Psoas muscle (tissue), 8 donors: ENCODE measurements around the gene C6orf52. TPM values are rescaled to one million over a fixed set of nuclear protein-coding genes. Genes with fewer than 3 reads are reported as not detected.

Experiments
- ATAC-seq, 4 donors: fragments of 200-7000 bp; cut with Tn5 transposase; one replicate each; pipeline ENCODE4 v1.9.1; 2020; ENCODE audit warnings: moderate library complexity in 3 of 4, mild to moderate bottlenecking in 2 of 4
- DNase-seq, 2 donors: peaks; one replicate each; pipeline ENCODE4 v3.0.0-alpha.2; 2020
- H3K27ac ChIP-seq: fragments of 200-600 bp; one replicate; pipeline ENCODE4 v1.8.0; 2022
- H3K27me3 ChIP-seq, 3 donors: fragments of 200-600 bp in 1 of 3; one replicate each; pipeline versions ENCODE4 v1.6.1 to v1.8.0; 2013 to 2022; ENCODE audit warnings: low read length in 2 of 3, mild to moderate bottlenecking in 2 of 3, moderate library complexity in 1 of 3; ENCODE audit not compliant: insufficient read depth in 3 of 3
- H3K36me3 ChIP-seq, 2 donors: fragments of 200-600 bp in 1 of 2; one replicate each; pipeline versions ENCODE4 v1.6.1 to v1.8.0; 2013 to 2022; ENCODE audit warnings: low read depth in 1 of 2, mild to moderate bottlenecking in 1 of 2, moderate library complexity in 1 of 2; ENCODE audit not compliant: insufficient read depth in 1 of 2
- H3K4me1 ChIP-seq: fragments of 200-600 bp; one replicate; pipeline ENCODE4 v1.8.0; 2022
- H3K4me3 ChIP-seq: fragments of 200-600 bp; one replicate; pipeline ENCODE4 v1.8.0; 2022; ENCODE audit warnings: mild to moderate bottlenecking
- H3K9me3 ChIP-seq: fragments of 200-600 bp; one replicate; pipeline ENCODE4 v1.8.0; 2022
- WGBS, 3 donors: extraction: QIAGEN DNeasy Blood & Tissue Kit; methylation state at CpG; one replicate each; pipeline versions ENCODE4 v1.1.6 to v1.1.7; 2013; 5-methylcytosine and 5-hydroxymethylcytosine counted together
- intact Hi-C, 2 donors: fragments of 100-400 bp; cut with DNase I; formaldehyde crosslinking; loops; one replicate each; pipeline versions ENCODE4 v1.11.0 to v1.14.2; 2022
- polyA plus RNA-seq, 3 donors: library from polyadenylated mRNA; stranded (reverse); fragments of 200-250 nt; gene quantifications; one replicate each; pipeline ENCODE4 v1.2.3, GENCODE V29; 2013
- total RNA-seq, 4 donors: library from RNA; stranded (reverse); fragmentation: NEBNext Ultra II Directional in 2 of 4; extraction: Animal tissue kit (Norgen Biotek cat#: 25700) in 2 of 4; gene quantifications; one replicate each; pipeline versions ENCODE4 v1.2.1 to v1.2.4, GENCODE V29; 2021 to 2023
- TF ChIP-seq, protein P1 (sequence below): fragments of 200-600 bp; IDR thresholded peaks from one replicate; pipeline ENCODE4 v1.8.0; 2022; ENCODE audit warnings: antibody characterized with exemption
- donor health status: healthy with polysubstance abuse.
- donor health status: DM: no; HTN: no; CAD: no; lungs with moderate emphysema.
- donor health status: Bipolar disorder and iron deficiency.
- donor health status: healthy.
- donor health status: DM: yes; HTN: yes; CAD: no.
- donor health status: DM: no; HTN: no; CAD: no.
- donor health status: DM: no; HTN: no; CAD: no.
- donor health status: DM: yes; HTN: yes; CAD: no.

C6orf52 gene
- total and polyA plus RNA-seq, 7 donors = 0.33 to 1.5 (median 0.61) TPM

GRCh38 chr6:10725044-10725443 is 30.6 kb upstream of the C6orf52 start:
- intact Hi-C loops = no loop called here
- 85 to 87% (median 87%) methylated on average over 6 of the region's 6 CpGs for WGBS, 3 donors
- H3K36me3 ChIP-seq = peaks cover 0 to 40% of the 10 kb centered on the region in 2 donors

GRCh38 chr6:10723567-10723881 is 29.1 kb upstream of the C6orf52 start:
- TF ChIP-seq, protein P1, sequence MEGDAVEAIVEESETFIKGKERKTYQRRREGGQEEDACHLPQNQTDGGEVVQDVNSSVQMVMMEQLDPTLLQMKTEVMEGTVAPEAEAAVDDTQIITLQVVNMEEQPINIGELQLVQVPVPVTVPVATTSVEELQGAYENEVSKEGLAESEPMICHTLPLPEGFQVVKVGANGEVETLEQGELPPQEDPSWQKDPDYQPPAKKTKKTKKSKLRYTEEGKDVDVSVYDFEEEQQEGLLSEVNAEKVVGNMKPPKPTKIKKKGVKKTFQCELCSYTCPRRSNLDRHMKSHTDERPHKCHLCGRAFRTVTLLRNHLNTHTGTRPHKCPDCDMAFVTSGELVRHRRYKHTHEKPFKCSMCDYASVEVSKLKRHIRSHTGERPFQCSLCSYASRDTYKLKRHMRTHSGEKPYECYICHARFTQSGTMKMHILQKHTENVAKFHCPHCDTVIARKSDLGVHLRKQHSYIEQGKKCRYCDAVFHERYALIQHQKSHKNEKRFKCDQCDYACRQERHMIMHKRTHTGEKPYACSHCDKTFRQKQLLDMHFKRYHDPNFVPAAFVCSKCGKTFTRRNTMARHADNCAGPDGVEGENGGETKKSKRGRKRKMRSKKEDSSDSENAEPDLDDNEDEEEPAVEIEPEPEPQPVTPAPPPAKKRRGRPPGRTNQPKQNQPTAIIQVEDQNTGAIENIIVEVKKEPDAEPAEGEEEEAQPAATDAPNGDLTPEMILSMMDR = no peak
- 17 to 28% (median 18%) methylated on average over 7 of the region's 7 CpGs for WGBS, 3 donors

More at GRCh38 chr6:10725044-10725443, 30.6 kb upstream of the C6orf52 start:
- ATAC-seq (no peak), DNase-seq (no peak)
- Histone ChIP-seq H3K27me3 (no peaks in the 10 kb centered on the region), H3K4me1 (peaks cover 25% of the 10 kb centered on the region), H3K27ac (no peak overlapping the region), H3K4me3 (no peak overlapping the region), H3K9me3 (no peaks in the 10 kb centered on the region)
- TF ChIP-seq, protein P1 = no peak

DNA sequence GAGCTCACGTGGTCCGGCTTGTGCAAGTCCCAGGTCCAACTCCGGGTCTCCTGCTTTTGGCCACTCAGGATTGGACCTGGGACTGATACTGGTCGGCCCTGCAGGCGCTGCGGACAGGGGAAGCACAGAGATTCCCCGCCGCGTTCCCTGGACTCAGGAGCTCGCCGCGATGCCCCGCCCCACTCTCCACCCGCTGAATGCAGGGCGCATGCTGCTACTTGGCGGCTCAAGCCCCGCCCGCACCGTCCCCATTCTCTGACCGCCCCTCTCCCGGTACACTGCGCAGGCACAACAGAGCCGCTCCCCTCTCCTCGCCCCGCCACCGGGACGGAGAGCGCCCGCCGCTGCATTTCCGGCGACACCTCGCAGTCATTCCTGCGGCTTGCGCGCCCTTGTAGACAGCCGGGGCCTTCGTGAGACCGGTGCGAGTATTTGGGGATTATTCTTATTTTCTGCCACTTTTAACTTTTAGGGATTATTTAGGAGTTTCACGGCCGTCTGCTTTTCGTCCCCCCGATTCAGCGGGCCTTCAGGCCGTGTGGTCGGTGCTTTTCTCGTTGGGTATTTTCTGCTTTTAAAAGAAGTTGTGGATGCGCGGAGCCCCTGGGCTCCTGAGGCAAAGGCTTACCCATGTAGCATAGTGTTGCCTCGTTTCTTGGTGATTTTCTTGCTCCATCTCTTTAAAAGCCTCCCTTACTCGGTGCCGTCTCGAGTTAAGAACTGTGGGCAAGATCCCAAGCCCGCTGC is 28.6 kb upstream of the C6orf52 start, which contains the start of gene TMEM14C:
TMEM14C (plus strand) TSS at position 251 of the 747 bp plus-strand sequence. CDS start 1,544 bp downstream, outside the sequence.
- TF ChIP-seq, protein P1 = no peak
- Histone ChIP-seq H3K9me3 (no peaks in the 10 kb centered on the region), H3K4me1 (peaks cover 22% of the 10 kb centered on the region), H3K27ac (peak within 1 kb of the TSS; percentile 93), H3K4me3 (peak within 1 kb of the TSS; percentile 86), H3K27me3 (no peaks in the 10 kb centered on the region), H3K36me3 (peaks cover 0 to 21% of the 10 kb centered on the region in 2 donors)
- intact Hi-C loops = loop anchor here (1.0 to 2.0 kb wide), 4 partner anchors 24 to 29 kb away; partner anchors contain the start of genes C6orf52 (in 2 of the 2), PAK1IP1 (in 2 of the 2) and TMEM14B (in 2 of the 2)
- DNase-seq = peak; percentile 100
- peak; percentile 98 to 99 (median 98) for ATAC-seq
- 0% methylated on average over 49 to 55 of the region's 55 CpGs for WGBS, 3 donors

More at GRCh38 chr6:10723567-10723881, 29.1 kb upstream of the C6orf52 start:
- Histone ChIP-seq H3K27ac (peak overlapping the region; percentile 93), H3K9me3 (no peaks in the 10 kb centered on the region), H3K4me3 (peak overlapping the region; percentile 86), H3K27me3 (no peaks in the 10 kb centered on the region), H3K36me3 (peaks cover 0 to 25% of the 10 kb centered on the region in 2 donors), H3K4me1 (peaks cover 22% of the 10 kb centered on the region)
- DNase-seq = no peak
- intact Hi-C loops = loop anchor here (1.0 to 2.0 kb wide), 3 partner anchors 23 to 29 kb away; partner anchors contain the start of genes TMEM14B (in 2 of the 2), C6orf52 (in 1 of the 2) and PAK1IP1 (in 1 of the 2)
- ATAC-seq = peak in 3 of 4 donors; percentile 1 to 20 (median 4)

DNA sequence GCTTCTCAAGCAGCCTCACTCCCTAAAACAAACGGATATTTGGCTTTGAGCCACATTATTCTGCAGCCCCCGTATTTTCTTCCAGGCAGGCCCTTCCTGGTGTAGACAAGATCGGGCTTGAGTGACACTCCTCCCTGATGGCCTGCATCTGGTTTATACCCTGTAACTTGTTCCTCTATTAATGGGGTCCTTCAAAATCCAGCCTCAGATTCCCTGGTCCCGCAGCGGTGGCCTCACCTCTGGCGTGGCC is 28.1 kb upstream of the C6orf52 start:
- intact Hi-C loops = loop anchor here (1.0 to 2.0 kb wide), 3 partner anchors 24 to 28 kb away; partner anchors contain the start of genes C6orf52 (in 2 of the 2), PAK1IP1 (in 2 of the 2) and TMEM14B (in 1 of the 2)
- Histone ChIP-seq H3K4me1 (peaks cover 22% of the 10 kb centered on the region), H3K4me3 (peak overlapping the region; percentile 86), H3K27ac (peak overlapping the region; percentile 93), H3K9me3 (no peaks in the 10 kb centered on the region), H3K27me3 (no peaks in the 10 kb centered on the region), H3K36me3 (peaks cover 0 to 16% of the 10 kb centered on the region in 2 donors)
- WGBS, 3 donors = 0 to 1% (median 0%) methylated on average over 6 of the region's 6 CpGs
- ATAC-seq (peak in 1 of 4 donors; percentile 0), DNase-seq (no peak)
- TF ChIP-seq, protein P1 = no peak
